Peyer's patch (tissue), 4 donors: Measurements from ENCODE around the gene BLOC1S5.

Experiments used
- CTCF ChIP-seq, 6 experiments: fragments of 450-650 bp in 4 of 6; fragments of 200-600 bp in 2 of 6; sonication (generic) in 1 of 6; IDR thresholded peaks; one replicate each; pipeline ENCODE4 v1.5.1; 2017 to 2019; ENCODE audit warnings: antibody characterized with exemption in 6 of 6, mild to moderate bottlenecking in 3 of 6, moderate library complexity in 1 of 6
- POLR2A ChIP-seq, 2 donors: fragments of 450-650 bp; IDR thresholded peaks; one replicate each; pipeline ENCODE4 v1.5.1; 2017; ENCODE audit warnings: antibody characterized with exemption in 2 of 2, mild to moderate bottlenecking in 2 of 2, moderate library complexity in 2 of 2

DNA sequence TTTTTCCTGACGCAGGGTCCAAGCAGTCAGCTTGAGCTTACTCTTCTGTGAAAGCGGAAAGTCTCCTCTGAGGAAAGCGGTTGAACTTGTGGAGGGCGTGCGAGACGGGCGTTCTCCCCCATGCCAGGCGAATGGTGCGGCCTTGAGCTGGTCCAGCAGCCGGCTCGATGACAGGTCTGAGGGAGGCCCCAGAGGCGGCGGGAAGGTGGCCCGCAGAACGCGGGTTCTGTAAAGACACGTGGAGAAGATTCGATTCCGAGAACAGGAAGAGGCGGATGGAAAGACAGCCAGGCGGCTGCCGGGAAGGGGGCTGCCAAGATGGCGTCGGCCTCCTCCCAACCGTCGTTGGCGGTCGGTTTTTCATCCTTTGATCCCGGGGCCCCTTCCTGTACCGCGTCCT is 78.0 kb downstream of the BLOC1S5 start:
- TF ChIP-seq CTCF (IDR thresholded peaks at IDR 0.05) (no peak), POLR2A (IDR thresholded peaks at IDR 0.05) (no peak)
